Neural progenitor cell (in vitro differentiated cells): ENCODE measurements around the gene CBLL1.

Experiments
- CTCF ChIP-seq: fragments of 200-600 bp; sonication (generic); IDR thresholded peaks from 2 replicates; pipeline ENCODE4 v1.5.1; 2017; ENCODE audit warnings: antibody characterized with exemption, mild to moderate bottlenecking
- EZH2 ChIP-seq: fragments of 200-600 bp; sonication (generic); IDR thresholded peaks from 2 replicates; pipeline ENCODE4 v1.6.1; 2017; ENCODE audit warnings: antibody characterized with exemption, mild to moderate bottlenecking, moderate library complexity

- TF ChIP-seq CTCF, result no peak
- no peak for TF ChIP-seq EZH2
Observed at GRCh38 chr7:107744345-107744750, 406 bp downstream of the CBLL1 start.
